ENCODE results near the gene ACSL5.

Gene ACSL5

DNA sequence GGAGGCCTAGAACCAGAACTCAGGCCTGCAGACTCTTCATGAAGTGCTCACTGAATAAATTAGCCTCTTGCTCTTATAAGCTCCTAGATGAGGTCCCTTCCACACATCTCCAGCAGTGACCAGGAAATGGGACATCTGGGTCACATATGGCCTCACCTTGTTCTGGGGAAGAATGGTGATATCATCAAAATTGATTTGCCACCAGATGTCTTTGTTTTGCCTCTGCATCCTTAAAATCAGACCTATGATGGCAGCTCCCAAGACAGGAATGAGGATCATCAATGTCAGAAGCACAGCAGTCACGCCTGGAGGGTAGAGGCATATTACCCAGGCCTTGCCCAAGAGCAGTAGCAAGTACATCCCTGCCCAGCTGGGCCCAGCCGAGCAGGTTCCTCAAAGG lies 33.3 kb upstream of the ACSL5 start:
- H3K4me3 ChIP-seq (ENCODE audit: low read depth in 1 of 2, low read length in 2 of 2) = no peak overlapping the region
- no peaks in the 10 kb centered on the region for H3K4me1 ChIP-seq (ENCODE audit: insufficient read depth, low read length)
- no peak overlapping the region for H3K9ac ChIP-seq (ENCODE audit: low read length)
- no peaks in the 10 kb centered on the region for H3K9me3 ChIP-seq (ENCODE audit: low read length)
- H3K27ac ChIP-seq (ENCODE audit: low read depth, low read length) = no peak overlapping the region
- no peaks in the 10 kb centered on the region for H3K27me3 ChIP-seq (ENCODE audit: control insufficient read depth in 1 of 2, insufficient read depth in 2 of 2, low read length in 2 of 2)
- no peaks in the 10 kb centered on the region for H3K36me3 ChIP-seq (ENCODE audit: insufficient read depth, low read length)

DNA sequence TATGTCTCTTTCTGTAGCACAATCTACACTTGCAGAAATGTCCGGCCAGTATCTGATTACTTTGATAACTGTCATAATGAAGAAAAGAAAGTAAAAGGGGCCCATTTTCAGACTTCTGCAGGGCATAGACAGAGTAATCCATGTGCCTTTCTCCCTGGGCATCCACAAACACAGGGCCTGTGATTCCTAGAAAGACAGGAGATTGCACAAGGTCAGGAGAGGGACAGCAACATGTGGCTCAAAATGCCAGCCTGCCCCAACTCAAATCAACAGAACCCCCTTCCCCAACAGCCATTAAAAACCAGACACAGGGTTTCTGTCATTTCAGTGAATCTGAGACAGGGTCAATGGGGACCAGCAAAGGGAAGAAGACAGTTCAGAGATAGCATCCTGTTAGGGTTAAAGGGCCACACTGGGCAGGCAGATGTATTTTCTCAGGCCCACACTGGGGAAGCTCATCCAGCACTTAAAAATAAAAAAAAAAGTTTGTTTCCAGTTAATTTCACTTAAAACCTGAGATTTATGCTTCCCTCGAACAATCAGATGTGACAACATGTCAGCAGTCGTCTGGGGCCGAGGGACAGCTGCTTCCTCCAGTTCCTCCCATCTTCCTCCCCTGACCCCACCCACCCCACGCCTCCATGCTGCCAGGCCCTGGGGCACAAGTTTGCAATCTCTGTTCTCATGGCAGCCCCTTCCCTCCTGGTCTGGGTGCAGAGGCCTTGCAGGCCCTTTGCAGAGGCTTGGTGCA lies 30.7 kb upstream of the ACSL5 start:
- no peak overlapping the region for H3K9ac ChIP-seq (ENCODE audit: low read length)
- H3K27me3 ChIP-seq (ENCODE audit: control insufficient read depth in 1 of 2, insufficient read depth in 2 of 2, low read length in 2 of 2) = no peaks in the 10 kb centered on the region
- H3K4me1 ChIP-seq (ENCODE audit: insufficient read depth, low read length) = no peaks in the 10 kb centered on the region
- no peaks in the 10 kb centered on the region for H3K9me3 ChIP-seq (ENCODE audit: low read length)
- H3K27ac ChIP-seq (ENCODE audit: low read depth, low read length) = no peak overlapping the region
- H3K36me3 ChIP-seq (ENCODE audit: insufficient read depth, low read length) = no peaks in the 10 kb centered on the region
- no peak overlapping the region for H3K4me3 ChIP-seq (ENCODE audit: low read depth in 1 of 2, low read length in 2 of 2)

DNA sequence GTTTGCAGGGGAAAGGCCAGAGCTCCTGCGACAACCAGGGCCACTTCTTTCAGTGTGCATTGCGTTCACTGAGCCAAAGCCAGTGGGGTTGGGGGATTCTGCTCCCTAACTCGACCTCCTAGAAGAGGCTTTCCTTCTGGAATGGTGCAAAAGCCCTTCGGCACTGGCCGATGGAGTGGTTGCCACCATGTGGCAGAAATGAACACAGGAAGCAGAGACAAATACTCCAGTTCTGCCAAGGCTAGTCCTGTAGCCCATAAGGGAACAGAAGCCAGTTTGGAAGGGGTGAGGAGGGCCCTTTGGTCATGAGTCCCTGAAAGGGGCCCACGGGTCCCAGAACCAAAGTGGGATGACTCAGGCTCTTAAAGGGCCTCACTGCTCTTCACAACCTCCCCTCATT lies 29.7 kb upstream of the ACSL5 start:
- Histone ChIP-seq H3K36me3 (ENCODE audit: insufficient read depth, low read length) (no peaks in the 10 kb centered on the region), H3K27ac (ENCODE audit: low read depth, low read length) (no peak overlapping the region), H3K9ac (ENCODE audit: low read length) (no peak overlapping the region), H3K4me3 (ENCODE audit: low read depth in 1 of 2, low read length in 2 of 2) (no peak overlapping the region), H3K4me1 (ENCODE audit: insufficient read depth, low read length) (no peaks in the 10 kb centered on the region), H3K27me3 (ENCODE audit: control insufficient read depth in 1 of 2, insufficient read depth in 2 of 2, low read length in 2 of 2) (no peaks in the 10 kb centered on the region), H3K9me3 (ENCODE audit: low read length) (no peaks in the 10 kb centered on the region)

DNA sequence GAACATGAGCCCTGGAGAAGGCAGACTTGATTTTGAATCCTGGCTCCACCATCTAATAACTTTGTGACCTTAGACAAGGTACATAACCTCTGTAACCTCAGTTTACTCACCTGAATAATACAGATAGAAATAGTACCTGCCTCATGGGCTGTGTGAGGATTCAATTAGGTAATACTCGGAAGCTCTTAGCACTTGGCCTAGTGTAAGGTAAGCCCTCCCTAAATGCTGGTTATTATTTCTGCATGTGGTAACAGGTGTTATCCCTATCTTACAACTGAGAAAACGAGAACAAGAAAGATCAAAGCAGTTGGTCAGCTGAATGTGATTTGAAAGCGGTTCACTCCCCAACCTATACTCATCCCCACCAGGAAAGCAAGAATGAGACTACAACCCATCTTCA lies 28.7 kb upstream of the ACSL5 start:
- Histone ChIP-seq H3K9me3 (ENCODE audit: low read length) (no peaks in the 10 kb centered on the region), H3K27me3 (ENCODE audit: control insufficient read depth in 1 of 2, insufficient read depth in 2 of 2, low read length in 2 of 2) (no peaks in the 10 kb centered on the region), H3K4me3 (ENCODE audit: low read depth in 1 of 2, low read length in 2 of 2) (no peak overlapping the region), H3K27ac (ENCODE audit: low read depth, low read length) (no peak overlapping the region), H3K4me1 (ENCODE audit: insufficient read depth, low read length) (no peaks in the 10 kb centered on the region), H3K36me3 (ENCODE audit: insufficient read depth, low read length) (no peaks in the 10 kb centered on the region), H3K9ac (ENCODE audit: low read length) (no peak overlapping the region)

DNA sequence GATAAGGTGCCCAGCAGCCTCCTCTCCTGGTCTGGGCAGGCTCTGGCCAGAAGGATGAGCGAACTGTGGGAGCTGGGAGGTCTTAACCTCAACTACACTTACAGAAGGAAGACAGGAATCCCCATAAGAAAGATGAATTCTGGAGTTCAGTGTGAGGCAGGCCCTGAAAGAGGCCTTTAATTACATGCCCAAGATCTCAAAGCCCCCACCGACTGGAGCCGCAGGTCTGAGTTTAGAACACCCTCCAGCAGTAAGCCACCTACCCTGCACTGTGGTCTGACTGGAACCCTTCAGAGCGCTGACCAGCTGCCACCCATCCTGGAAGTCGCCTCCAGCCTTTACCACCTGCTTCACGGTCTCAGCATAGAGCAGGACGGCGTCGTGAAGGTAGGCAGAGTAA lies 28.2 kb upstream of the ACSL5 start:
- no peaks in the 10 kb centered on the region for H3K36me3 ChIP-seq (ENCODE audit: insufficient read depth, low read length)
- H3K27me3 ChIP-seq (ENCODE audit: control insufficient read depth in 1 of 2, insufficient read depth in 2 of 2, low read length in 2 of 2) = no peaks in the 10 kb centered on the region
- H3K9ac ChIP-seq (ENCODE audit: low read length) = no peak overlapping the region
- no peak overlapping the region for H3K27ac ChIP-seq (ENCODE audit: low read depth, low read length)
- H3K9me3 ChIP-seq (ENCODE audit: low read length) = no peaks in the 10 kb centered on the region
- no peaks in the 10 kb centered on the region for H3K4me1 ChIP-seq (ENCODE audit: insufficient read depth, low read length)
- H3K4me3 ChIP-seq (ENCODE audit: low read depth in 1 of 2, low read length in 2 of 2) = no peak overlapping the region

DNA sequence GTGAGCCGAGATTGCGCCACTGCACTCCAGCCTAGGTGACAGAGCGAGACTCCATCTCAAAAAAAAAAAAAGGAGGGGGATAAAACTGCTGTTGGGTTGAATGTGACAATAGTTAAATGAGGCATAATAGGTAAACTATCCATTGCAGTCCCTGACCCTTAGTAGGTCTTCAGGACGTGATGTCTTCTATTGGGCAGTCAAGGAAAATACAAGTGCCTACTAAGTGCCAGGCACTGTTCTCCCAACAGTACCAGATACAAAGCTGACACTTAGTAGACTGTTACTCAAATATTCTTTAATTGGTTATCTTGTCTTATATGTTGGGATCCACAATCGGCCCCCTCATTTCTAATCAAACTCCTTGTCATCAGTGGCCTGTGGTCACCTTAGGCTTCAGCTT lies 27.1 kb upstream of the ACSL5 start:
- no peaks in the 10 kb centered on the region for H3K36me3 ChIP-seq (ENCODE audit: insufficient read depth, low read length)
- no peaks in the 10 kb centered on the region for H3K27me3 ChIP-seq (ENCODE audit: control insufficient read depth in 1 of 2, insufficient read depth in 2 of 2, low read length in 2 of 2)
- H3K4me3 ChIP-seq (ENCODE audit: low read depth in 1 of 2, low read length in 2 of 2) = no peak overlapping the region
- H3K27ac ChIP-seq (ENCODE audit: low read depth, low read length) = no peak overlapping the region
- H3K4me1 ChIP-seq (ENCODE audit: insufficient read depth, low read length) = no peaks in the 10 kb centered on the region
- H3K9ac ChIP-seq (ENCODE audit: low read length) = no peak overlapping the region
- no peaks in the 10 kb centered on the region for H3K9me3 ChIP-seq (ENCODE audit: low read length)

DNA sequence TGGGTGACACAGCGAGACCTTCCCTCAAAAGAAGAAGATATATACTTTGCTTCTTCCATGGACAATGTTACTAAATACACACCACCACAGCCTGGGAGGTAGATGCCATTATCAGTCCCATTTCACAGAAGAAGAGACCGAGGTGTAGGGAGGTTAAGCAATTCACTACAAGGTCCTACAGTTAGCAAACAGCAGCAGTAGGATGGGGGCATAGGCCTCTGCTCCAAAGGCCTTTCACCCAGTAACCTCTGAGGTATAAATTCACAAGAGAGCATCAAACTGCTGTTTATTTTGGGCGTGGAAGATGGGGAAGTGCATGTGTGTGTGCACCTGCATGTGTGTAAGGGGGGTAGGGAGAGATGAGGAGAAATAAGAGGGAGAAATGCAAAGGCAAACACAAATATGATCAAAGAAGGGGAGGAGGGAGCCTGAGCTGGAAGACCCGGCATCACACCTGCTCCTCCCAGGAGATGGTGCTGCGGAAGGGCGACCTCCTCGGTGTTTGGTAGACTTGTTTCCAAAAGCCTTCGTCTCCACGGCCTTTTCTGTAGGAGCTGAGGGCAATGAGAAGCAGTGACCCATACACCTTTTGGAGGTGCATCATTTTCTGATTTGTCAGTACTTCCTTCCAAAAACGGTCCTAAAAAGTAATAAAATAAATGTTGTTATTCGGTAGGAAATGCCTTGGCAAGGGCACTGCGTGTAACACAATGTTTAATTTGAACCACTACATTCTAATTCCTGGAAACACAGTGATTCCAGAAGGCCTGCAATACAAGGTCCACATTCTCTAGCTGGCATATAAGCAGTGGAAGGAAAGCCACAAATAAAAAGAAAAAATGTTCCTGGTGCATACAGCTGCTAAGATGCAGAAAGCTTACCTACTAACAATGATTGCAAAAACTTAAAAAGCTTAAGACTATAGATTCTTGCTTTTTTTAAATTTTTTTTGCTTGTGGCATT lies 25.9 kb upstream of the ACSL5 start:
- Histone ChIP-seq H3K4me3 (ENCODE audit: low read depth in 1 of 2, low read length in 2 of 2) (no peak overlapping the region), H3K4me1 (ENCODE audit: insufficient read depth, low read length) (no peaks in the 10 kb centered on the region), H3K27me3 (ENCODE audit: control insufficient read depth in 1 of 2, insufficient read depth in 2 of 2, low read length in 2 of 2) (no peaks in the 10 kb centered on the region), H3K9ac (ENCODE audit: low read length) (no peak overlapping the region), H3K9me3 (ENCODE audit: low read length) (no peaks in the 10 kb centered on the region), H3K27ac (ENCODE audit: low read depth, low read length) (no peak overlapping the region), H3K36me3 (ENCODE audit: insufficient read depth, low read length) (no peaks in the 10 kb centered on the region)

DNA sequence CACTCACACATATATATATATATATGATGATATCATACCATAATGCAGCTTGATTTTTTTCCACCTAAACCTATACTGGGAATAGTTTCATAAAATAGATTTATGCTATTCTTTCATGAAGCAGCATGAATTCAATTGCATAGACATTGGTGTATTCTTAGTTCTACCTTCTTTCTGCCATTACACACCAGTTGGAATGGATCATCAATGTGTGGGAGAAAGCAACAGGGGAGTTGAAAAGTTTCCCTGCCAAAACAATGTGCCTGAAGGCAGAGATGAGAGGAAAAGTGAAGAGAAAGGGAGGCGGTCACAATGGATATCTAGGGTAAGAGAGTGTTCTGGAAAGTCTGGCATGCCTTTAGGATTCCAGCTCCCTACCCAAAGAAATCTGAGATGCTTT lies 25.2 kb upstream of the ACSL5 start:
- Histone ChIP-seq H3K9me3 (ENCODE audit: low read length) (no peaks in the 10 kb centered on the region), H3K4me1 (ENCODE audit: insufficient read depth, low read length) (no peaks in the 10 kb centered on the region), H3K9ac (ENCODE audit: low read length) (no peak overlapping the region), H3K4me3 (ENCODE audit: low read depth in 1 of 2, low read length in 2 of 2) (no peak overlapping the region), H3K27me3 (ENCODE audit: control insufficient read depth in 1 of 2, insufficient read depth in 2 of 2, low read length in 2 of 2) (no peaks in the 10 kb centered on the region), H3K36me3 (ENCODE audit: insufficient read depth, low read length) (no peaks in the 10 kb centered on the region), H3K27ac (ENCODE audit: low read depth, low read length) (no peak overlapping the region)

DNA sequence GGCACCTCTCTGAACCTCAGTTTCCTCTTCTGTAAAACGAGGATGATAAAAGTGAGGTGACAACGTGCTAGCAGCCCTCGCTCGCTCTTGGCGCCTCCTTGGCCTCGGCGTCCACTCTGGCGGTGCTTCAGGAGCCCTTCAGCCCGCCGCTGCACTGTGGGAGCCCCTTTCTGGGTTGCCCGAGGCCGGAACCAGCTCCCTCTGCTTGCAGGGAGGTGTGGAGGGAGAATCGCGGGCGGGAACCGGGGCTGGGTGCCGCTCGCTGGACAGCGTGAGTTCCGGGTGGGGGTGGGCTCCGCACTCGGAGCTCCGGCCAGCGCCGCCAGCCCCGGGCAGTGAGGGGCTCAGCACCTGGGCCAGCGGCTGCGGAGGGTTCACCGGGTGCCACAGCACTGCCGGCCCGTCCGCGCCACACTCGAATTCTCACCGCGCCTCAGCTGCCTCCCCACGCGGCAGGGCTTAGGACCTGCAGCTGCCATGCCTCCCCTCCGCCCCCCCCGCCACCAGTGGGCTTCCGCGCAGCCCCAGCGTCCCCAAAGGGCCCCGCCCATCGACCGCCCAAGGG lies 24.3 kb upstream of the ACSL5 start:
- Histone ChIP-seq H3K27ac (ENCODE audit: low read depth, low read length) (no peak overlapping the region), H3K36me3 (ENCODE audit: insufficient read depth, low read length) (no peaks in the 10 kb centered on the region), H3K4me1 (ENCODE audit: insufficient read depth, low read length) (no peaks in the 10 kb centered on the region), H3K9me3 (ENCODE audit: low read length) (no peaks in the 10 kb centered on the region), H3K9ac (ENCODE audit: low read length) (no peak overlapping the region), H3K27me3 (ENCODE audit: control insufficient read depth in 1 of 2, insufficient read depth in 2 of 2, low read length in 2 of 2) (no peaks in the 10 kb centered on the region), H3K4me3 (ENCODE audit: low read depth in 1 of 2, low read length in 2 of 2) (no peak overlapping the region)

DNA sequence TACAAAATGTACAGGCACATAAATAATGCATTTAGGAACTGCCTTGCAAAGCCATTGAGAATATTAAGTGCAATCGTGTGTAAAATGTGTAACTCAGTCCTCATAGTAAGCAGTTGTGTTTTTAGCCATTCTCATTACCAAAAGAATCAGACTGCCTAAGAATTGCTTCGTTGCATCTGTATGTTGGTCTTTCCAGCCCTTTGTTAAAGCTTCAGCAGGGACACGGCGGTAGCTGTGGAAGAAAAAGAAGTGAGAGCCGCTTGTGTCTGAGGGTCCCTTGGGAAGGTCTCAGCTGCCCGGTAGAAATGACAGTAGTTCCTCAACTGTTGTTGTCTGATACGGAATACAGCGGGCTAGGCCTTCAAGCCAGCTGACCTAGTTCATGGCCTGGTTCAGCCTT lies 22.8 kb upstream of the ACSL5 start:
- H3K4me1 ChIP-seq (ENCODE audit: insufficient read depth, low read length) = no peaks in the 10 kb centered on the region
- H3K36me3 ChIP-seq (ENCODE audit: insufficient read depth, low read length) = no peaks in the 10 kb centered on the region
- no peaks in the 10 kb centered on the region for H3K9me3 ChIP-seq (ENCODE audit: low read length)
- no peak overlapping the region for H3K27ac ChIP-seq (ENCODE audit: low read depth, low read length)
- no peak overlapping the region for H3K9ac ChIP-seq (ENCODE audit: low read length)
- no peak overlapping the region for H3K4me3 ChIP-seq (ENCODE audit: low read depth in 1 of 2, low read length in 2 of 2)
- H3K27me3 ChIP-seq (ENCODE audit: control insufficient read depth in 1 of 2, insufficient read depth in 2 of 2, low read length in 2 of 2) = no peaks in the 10 kb centered on the region

DNA sequence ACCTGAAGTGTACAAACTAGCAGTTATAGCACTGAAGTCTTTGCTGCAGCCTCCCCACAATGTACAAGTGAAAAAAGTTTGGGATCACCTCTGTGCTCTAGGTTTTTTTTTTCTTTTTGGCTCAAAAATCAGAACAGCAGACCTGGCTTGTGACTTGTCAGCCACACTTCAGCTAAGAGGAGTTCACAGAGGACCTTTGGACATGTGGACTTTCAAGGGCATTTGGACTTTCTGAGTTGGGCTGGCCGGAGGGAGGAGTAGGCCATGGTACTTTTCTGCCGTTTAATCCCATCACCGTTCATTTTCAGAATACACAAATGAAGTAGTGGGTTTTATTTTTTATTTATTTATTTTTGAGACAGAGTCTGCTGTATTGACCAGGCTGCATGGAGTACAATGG lies 21.9 kb upstream of the ACSL5 start:
- H3K27me3 ChIP-seq (ENCODE audit: control insufficient read depth in 1 of 2, insufficient read depth in 2 of 2, low read length in 2 of 2) = no peaks in the 10 kb centered on the region
- H3K4me1 ChIP-seq (ENCODE audit: insufficient read depth, low read length) = no peaks in the 10 kb centered on the region
- no peak overlapping the region for H3K27ac ChIP-seq (ENCODE audit: low read depth, low read length)
- H3K36me3 ChIP-seq (ENCODE audit: insufficient read depth, low read length) = no peaks in the 10 kb centered on the region
- no peak overlapping the region for H3K9ac ChIP-seq (ENCODE audit: low read length)
- H3K9me3 ChIP-seq (ENCODE audit: low read length) = no peaks in the 10 kb centered on the region
- H3K4me3 ChIP-seq (ENCODE audit: low read depth in 1 of 2, low read length in 2 of 2) = no peak overlapping the region
